Colonic mucosa (tissue), 4 donors: ENCODE data around the gene PCDHB2. TPM values are rescaled to one million over a fixed set of nuclear protein-coding genes. Genes with fewer than 3 reads are reported as not detected.
"Not testable (repeated sequence)": the region's sequence is repeated elsewhere in the genome, so short reads cannot be mapped to it uniquely, and the experiment has no call there.

ENCODE experiments used
- DNase-seq: peaks from one replicate; pipeline ENCODE4 v3.0.0-alpha.2; 2020
- H3K27ac ChIP-seq: fragments of 200-600 bp; one replicate; pipeline ENCODE4 v1.8.0; 2021
- H3K27me3 ChIP-seq: fragments of 200-600 bp; one replicate; pipeline ENCODE4 v1.8.0; 2021
- H3K36me3 ChIP-seq: fragments of 200-600 bp; one replicate; pipeline ENCODE4 v1.8.0; 2021
- H3K4me1 ChIP-seq: fragments of 200-600 bp; one replicate; pipeline ENCODE4 v1.8.0; 2021; ENCODE audit warnings: mild to moderate bottlenecking
- H3K4me3 ChIP-seq: fragments of 200-600 bp; one replicate; pipeline ENCODE4 v1.8.0; 2021
- H3K9ac ChIP-seq, 2 donors: one replicate each; pipeline ENCODE4 v1.7.0; 2013; ENCODE audit warnings: control low read depth in 2 of 2, low read depth in 2 of 2, low read length in 2 of 2
- H3K9me3 ChIP-seq: fragments of 200-600 bp; one replicate; pipeline ENCODE4 v1.8.0; 2021
- intact Hi-C: fragments of 100-400 bp; cut with DNase I; formaldehyde crosslinking; loops from one replicate; pipeline ENCODE4 v1.14.1; 2022
- total RNA-seq, 2 donors: library from RNA; stranded (reverse); fragmentation: NEBNext Ultra II Directional in 1 of 2; extraction: Animal tissue kit (Norgen Biotek cat#: 25700) in 1 of 2; gene quantifications; one replicate each; pipeline ENCODE4 v1.2.1, GENCODE V29; 2021
- TF ChIP-seq, protein P1 (sequence below): fragments of 200-600 bp; IDR thresholded peaks from one replicate; pipeline ENCODE4 v1.8.0; 2022; ENCODE audit warnings: antibody characterized with exemption, mild to moderate bottlenecking
- donor health status: healthy.
- donor health status: DM: no; HTN: no; CAD: no.
- donor health status: DM: no; HTN: no; CAD: no.

PCDHB2 gene
- total RNA-seq, 2 donors from 2014 or later: 0.40 to 1.6 TPM

DNA sequence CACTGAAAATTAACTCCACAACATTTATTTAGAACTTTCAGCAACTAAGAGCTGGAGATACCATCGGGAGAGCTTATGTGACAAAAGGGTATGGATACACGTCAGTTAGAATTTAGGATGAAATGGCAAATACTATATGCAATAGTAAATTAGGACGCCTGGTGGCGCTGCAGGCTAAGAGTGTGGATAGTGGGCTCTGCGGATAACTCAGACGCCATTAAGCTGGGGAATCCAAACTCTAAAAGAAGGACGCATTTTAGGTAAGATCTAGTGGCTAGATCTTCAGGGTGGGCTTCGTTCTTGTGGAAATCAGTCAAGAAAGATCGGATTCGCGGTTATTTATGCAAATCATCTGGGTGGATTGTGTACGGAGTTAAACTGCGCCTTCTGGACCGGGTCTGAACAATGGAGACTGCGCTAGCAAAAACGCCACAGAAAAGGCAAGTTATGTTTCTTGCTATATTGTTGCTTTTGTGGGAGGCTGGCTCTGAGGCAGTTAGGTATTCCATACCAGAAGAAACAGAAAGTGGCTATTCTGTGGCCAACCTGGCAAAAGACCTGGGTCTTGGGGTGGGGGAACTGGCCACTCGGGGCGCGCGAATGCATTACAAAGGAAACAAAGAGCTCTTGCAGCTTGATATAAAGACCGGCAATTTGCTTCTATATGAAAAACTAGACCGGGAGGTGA lies 40.8 kb downstream of the PCDHB2 start, which contains the start of gene PCDHB5:
Gene PCDHB5 (plus strand): TSS at position 177 of the 688 bp plus-strand sequence. CDS start 229 bp downstream, at position 406.
- Histone ChIP-seq H3K4me1 (no peaks in the 10 kb centered on the region), H3K36me3 (no peaks in the 10 kb centered on the region), H3K9me3 (no peaks in the 10 kb centered on the region), H3K27me3 (no peaks in the 10 kb centered on the region), H3K4me3 (no peak within 1 kb of the TSS), H3K9ac (no peak within 1 kb of the TSS), H3K27ac (no peak within 1 kb of the TSS)
- no peak for DNase-seq
- intact Hi-C loops: no loop called here
- TF ChIP-seq, protein P1, sequence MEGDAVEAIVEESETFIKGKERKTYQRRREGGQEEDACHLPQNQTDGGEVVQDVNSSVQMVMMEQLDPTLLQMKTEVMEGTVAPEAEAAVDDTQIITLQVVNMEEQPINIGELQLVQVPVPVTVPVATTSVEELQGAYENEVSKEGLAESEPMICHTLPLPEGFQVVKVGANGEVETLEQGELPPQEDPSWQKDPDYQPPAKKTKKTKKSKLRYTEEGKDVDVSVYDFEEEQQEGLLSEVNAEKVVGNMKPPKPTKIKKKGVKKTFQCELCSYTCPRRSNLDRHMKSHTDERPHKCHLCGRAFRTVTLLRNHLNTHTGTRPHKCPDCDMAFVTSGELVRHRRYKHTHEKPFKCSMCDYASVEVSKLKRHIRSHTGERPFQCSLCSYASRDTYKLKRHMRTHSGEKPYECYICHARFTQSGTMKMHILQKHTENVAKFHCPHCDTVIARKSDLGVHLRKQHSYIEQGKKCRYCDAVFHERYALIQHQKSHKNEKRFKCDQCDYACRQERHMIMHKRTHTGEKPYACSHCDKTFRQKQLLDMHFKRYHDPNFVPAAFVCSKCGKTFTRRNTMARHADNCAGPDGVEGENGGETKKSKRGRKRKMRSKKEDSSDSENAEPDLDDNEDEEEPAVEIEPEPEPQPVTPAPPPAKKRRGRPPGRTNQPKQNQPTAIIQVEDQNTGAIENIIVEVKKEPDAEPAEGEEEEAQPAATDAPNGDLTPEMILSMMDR: no peak

DNA sequence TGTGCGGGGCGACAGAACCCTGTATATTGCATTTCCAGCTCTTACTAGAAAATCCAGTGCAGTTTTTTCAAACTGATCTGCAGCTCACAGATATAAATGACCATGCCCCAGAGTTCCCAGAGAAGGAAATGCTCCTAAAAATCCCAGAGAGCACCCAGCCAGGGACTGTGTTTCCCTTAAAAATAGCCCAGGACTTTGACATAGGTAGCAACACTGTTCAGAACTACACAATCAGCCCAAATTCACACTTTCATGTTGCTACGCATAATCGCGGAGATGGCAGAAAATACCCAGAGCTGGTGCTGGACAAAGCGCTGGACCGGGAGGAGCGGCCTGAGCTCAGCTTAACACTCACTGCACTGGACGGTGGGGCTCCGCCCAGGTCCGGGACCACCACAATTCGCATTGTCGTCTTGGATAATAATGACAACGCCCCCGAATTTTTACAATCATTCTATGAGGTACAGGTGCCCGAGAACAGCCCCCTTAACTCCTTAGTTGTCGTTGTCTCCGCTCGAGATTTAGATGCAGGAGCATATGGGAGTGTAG lies 41.4 kb downstream of the PCDHB2 start:
- H3K9me3 ChIP-seq: no peaks in the 10 kb centered on the region
- no peak overlapping the region for H3K4me3 ChIP-seq
- TF ChIP-seq, protein P1: no peak
- intact Hi-C loops: no loop called here
- H3K9ac ChIP-seq: no peak overlapping the region
- H3K4me1 ChIP-seq: no peaks in the 10 kb centered on the region
- no peaks in the 10 kb centered on the region for H3K27me3 ChIP-seq
- H3K36me3 ChIP-seq: no peaks in the 10 kb centered on the region
- DNase-seq: no peak
- no peak overlapping the region for H3K27ac ChIP-seq

GRCh38 chr5:141137346-141137745 lies 42.9 kb downstream of the PCDHB2 start:
- H3K27ac ChIP-seq, DNase-seq, H3K36me3 ChIP-seq, H3K4me1 ChIP-seq, H3K9me3 ChIP-seq, H3K9ac ChIP-seq, intact Hi-C loops, H3K27me3 ChIP-seq, H3K4me3 ChIP-seq: not testable (repeated sequence)

Other genes starting within 250 kb of the PCDHB2 start
- under 1 TPM in 1 of 2 donors, not detected in 1; 0.19 TPM for gene PCDHA9, start 246.2 kb upstream of the PCDHB2 start, total RNA-seq
- gene PCDHA10, start 238.7 kb upstream of the PCDHB2 start, total RNA-seq: under 1 TPM; 0.07 to 0.37 TPM
- not detected for gene PCDHA11, start 225.7 kb upstream of the PCDHB2 start, total RNA-seq
- not detected for gene PCDHA12, start 219.3 kb upstream of the PCDHB2 start, total RNA-seq
- under 1 TPM; 0.05 TPM for gene PCDHA13, start 212.5 kb upstream of the PCDHB2 start, total RNA-seq
- gene PCDHAC1, start 168.3 kb upstream of the PCDHB2 start, total RNA-seq: under 1 TPM; 0.10 to 0.11 TPM
- gene PCDHAC2, start 128.1 kb upstream of the PCDHB2 start, total RNA-seq: under 1 TPM; 0.05 to 0.32 TPM
- gene PCDHB1, start 43.2 kb upstream of the PCDHB2 start, total RNA-seq: not detected
- gene PCDHB3, start 5.9 kb downstream of the PCDHB2 start, total RNA-seq: 1 to 10 TPM in 1 of 2 donors, under 1 TPM in 1; 0.40 to 1.5 TPM
- under 1 TPM; 0.17 to 0.96 TPM for gene PCDHB4, start 27.2 kb downstream of the PCDHB2 start, total RNA-seq
- gene PCDHB5, start 40.6 kb downstream of the PCDHB2 start, total RNA-seq: under 1 TPM; 0.10 to 0.66 TPM
- under 1 TPM; 0.11 to 0.15 TPM for gene PCDHB6, start 55.4 kb downstream of the PCDHB2 start, total RNA-seq
- under 1 TPM; 0.15 to 0.40 TPM for gene PCDHB7, start 78.0 kb downstream of the PCDHB2 start, total RNA-seq
- gene PCDHB8, start 83.2 kb downstream of the PCDHB2 start, total RNA-seq: under 1 TPM; 0.25 to 0.40 TPM
- gene PCDHB16, start 87.8 kb downstream of the PCDHB2 start, total RNA-seq: under 1 TPM; 0.17 to 0.53 TPM
- gene PCDHB9, start 92.5 kb downstream of the PCDHB2 start, total RNA-seq: under 1 TPM; 0.47 to 0.53 TPM
- gene PCDHB10, start 97.7 kb downstream of the PCDHB2 start, total RNA-seq: 1 to 10 TPM in 1 of 2 donors, under 1 TPM in 1; 0.17 to 1.1 TPM
- 1 to 10 TPM in 1 of 2 donors, under 1 TPM in 1; 0.59 to 2.2 TPM for gene PCDHB11, start 105.0 kb downstream of the PCDHB2 start, total RNA-seq
- under 1 TPM; 0.40 to 0.56 TPM for gene PCDHB12, start 114.1 kb downstream of the PCDHB2 start, total RNA-seq
- gene PCDHB13, start 119.3 kb downstream of the PCDHB2 start, total RNA-seq: 1 to 10 TPM in 1 of 2 donors, under 1 TPM in 1; 0.40 to 1.3 TPM
- gene PCDHB14, start 128.7 kb downstream of the PCDHB2 start, total RNA-seq: 1 to 10 TPM in 1 of 2 donors, under 1 TPM in 1; 0.62 to 1.8 TPM
- gene PCDHB15, start 150.8 kb downstream of the PCDHB2 start, total RNA-seq: 1 to 10 TPM in 1 of 2 donors, under 1 TPM in 1; 0.27 to 1.8 TPM
- 1 to 10 TPM in 1 of 2 donors, under 1 TPM in 1; 0.21 to 1.1 TPM for gene SLC25A2, start 209.4 kb downstream of the PCDHB2 start, total RNA-seq
- 10 to 100 TPM; 49.3 to 70.2 TPM for gene TAF7, start 226.2 kb downstream of the PCDHB2 start, total RNA-seq
- under 1 TPM; 0.10 to 0.37 TPM for gene PCDHGA1, start 235.9 kb downstream of the PCDHB2 start, total RNA-seq
- gene PCDHGA2, start 244.1 kb downstream of the PCDHB2 start, total RNA-seq: under 1 TPM; 0.22 to 0.50 TPM
- gene PCDHGA3, start 249.2 kb downstream of the PCDHB2 start, total RNA-seq: under 1 TPM; 0.10 to 0.21 TPM